Sigmoid colon (tissue), 3 donors: ENCODE measurements around the gene LMNTD1.

Experiments
- POLR2A ChIP-seq, 2 donors: fragments of 450-650 bp; IDR thresholded peaks; one replicate each; pipeline ENCODE4 v1.6.1; 2016; ENCODE audit warnings: antibody characterized with exemption in 2 of 2, mild to moderate bottlenecking in 2 of 2, moderate library complexity in 2 of 2
- TF ChIP-seq, protein P1 (sequence below), 4 experiments: fragments of 450-650 bp in 3 of 4; fragments of 200-600 bp in 1 of 4; IDR thresholded peaks; one replicate each; pipeline ENCODE4 v1.5.1; 2016 to 2019; ENCODE audit warnings: antibody characterized with exemption in 4 of 4, mild to moderate bottlenecking in 3 of 4, moderate library complexity in 2 of 4

DNA sequence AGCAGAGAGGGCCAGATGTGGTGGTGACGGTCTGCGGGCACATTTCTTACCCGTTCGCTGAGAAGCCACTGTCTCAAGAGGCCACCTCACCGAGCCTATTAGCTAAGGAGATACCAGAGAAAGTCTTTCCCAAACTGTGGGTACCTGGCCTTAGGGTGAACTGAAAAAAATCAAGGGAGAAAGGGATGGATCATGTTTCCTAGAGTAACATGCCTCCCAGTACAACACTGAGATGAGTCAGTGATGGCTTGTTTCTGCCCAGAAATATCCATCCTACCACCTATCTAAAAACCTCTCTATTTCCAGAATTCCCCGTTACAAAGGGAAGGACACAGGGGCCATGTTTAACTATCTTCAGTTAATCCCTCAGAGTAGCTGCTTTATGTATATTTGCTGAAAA lies 83.7 kb downstream of the LMNTD1 start:
- TF ChIP-seq, protein P1, sequence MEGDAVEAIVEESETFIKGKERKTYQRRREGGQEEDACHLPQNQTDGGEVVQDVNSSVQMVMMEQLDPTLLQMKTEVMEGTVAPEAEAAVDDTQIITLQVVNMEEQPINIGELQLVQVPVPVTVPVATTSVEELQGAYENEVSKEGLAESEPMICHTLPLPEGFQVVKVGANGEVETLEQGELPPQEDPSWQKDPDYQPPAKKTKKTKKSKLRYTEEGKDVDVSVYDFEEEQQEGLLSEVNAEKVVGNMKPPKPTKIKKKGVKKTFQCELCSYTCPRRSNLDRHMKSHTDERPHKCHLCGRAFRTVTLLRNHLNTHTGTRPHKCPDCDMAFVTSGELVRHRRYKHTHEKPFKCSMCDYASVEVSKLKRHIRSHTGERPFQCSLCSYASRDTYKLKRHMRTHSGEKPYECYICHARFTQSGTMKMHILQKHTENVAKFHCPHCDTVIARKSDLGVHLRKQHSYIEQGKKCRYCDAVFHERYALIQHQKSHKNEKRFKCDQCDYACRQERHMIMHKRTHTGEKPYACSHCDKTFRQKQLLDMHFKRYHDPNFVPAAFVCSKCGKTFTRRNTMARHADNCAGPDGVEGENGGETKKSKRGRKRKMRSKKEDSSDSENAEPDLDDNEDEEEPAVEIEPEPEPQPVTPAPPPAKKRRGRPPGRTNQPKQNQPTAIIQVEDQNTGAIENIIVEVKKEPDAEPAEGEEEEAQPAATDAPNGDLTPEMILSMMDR (IDR thresholded peaks at IDR 0.05), result no peak
- no peak for TF ChIP-seq POLR2A (IDR thresholded peaks at IDR 0.05)
